H1 (cell line): ENCODE measurements around the gene FAM186B.

Source experiments
- ASH2L ChIP-seq: fragments of 200-600, 300-600 bp; sonication (generic); IDR thresholded peaks from one replicate; pipeline ENCODE4 v1.7.1; 2017; ENCODE audit warnings: low read length
- CBX5 ChIP-seq: fragments of 300-800, 300-1000 bp; sonication (generic); IDR thresholded peaks from 2 replicates; pipeline ENCODE4 v1.7.1; 2016; ENCODE audit warnings: antibody characterized with exemption, low read length, low read depth
- CEBPB ChIP-seq: IDR thresholded peaks from 2 replicates; pipeline ENCODE4 v1.6.1; 2012; ENCODE audit warnings: low read depth, low read length
- EP300 ChIP-seq, 2 experiments: IDR thresholded peaks; 1 replicate in 1 of 2; 2 replicates in 1 of 2; pipeline ENCODE4 v1.6.1; 2011 to 2012; ENCODE audit warnings: low read depth in 2 of 2, low read length in 2 of 2, mild to moderate bottlenecking in 2 of 2, borderline replicate concordance in 1 of 2, inconsistent platforms in 1 of 2, moderate library complexity in 1 of 2
- EZH2 ChIP-seq: fragments of 200-600 bp; sonication (generic); IDR thresholded peaks from 2 replicates; pipeline ENCODE4 v1.7.1; 2012; ENCODE audit warnings: low read depth, mild to moderate bottlenecking, moderate library complexity, low read length, inconsistent platforms; ENCODE audit not compliant: severe bottlenecking
- JUN ChIP-seq: IDR thresholded peaks from 2 replicates; pipeline ENCODE4 v1.6.1; 2011; ENCODE audit warnings: low read depth, mild to moderate bottlenecking, improper control_type of control experiment, low read length
- MAFK ChIP-seq: IDR thresholded peaks from 2 replicates; pipeline ENCODE4 v1.6.1; 2012; ENCODE audit warnings: low read depth, mild to moderate bottlenecking, improper control_type of control experiment, low read length
- POLR2A ChIP-seq, 2 experiments: IDR thresholded peaks; 1 replicate in 1 of 2; 2 replicates in 1 of 2; pipeline ENCODE4 v1.6.1; 2011; ENCODE audit warnings: low read depth in 2 of 2, low read length in 2 of 2, mild to moderate bottlenecking in 2 of 2; ENCODE audit errors: control extremely low read depth in 1 of 2
- POLR2AphosphoS5 ChIP-seq: IDR thresholded peaks from 2 replicates; pipeline ENCODE4 v1.6.1; 2011; ENCODE audit warnings: low read depth, low read length
- RAD21 ChIP-seq, 2 experiments: IDR thresholded peaks in 1 of 2; conservative IDR thresholded peaks in 1 of 2; 2 replicates each; pipeline ENCODE4 v1.6.1; 2011; ENCODE audit warnings: low read depth in 2 of 2, low read length in 2 of 2, improper control_type of control experiment in 1 of 2, inconsistent platforms in 1 of 2, mild to moderate bottlenecking in 1 of 2, moderate library complexity in 1 of 2
- RFX5 ChIP-seq: IDR thresholded peaks from 2 replicates; pipeline ENCODE4 v1.6.1; 2011; ENCODE audit warnings: low read depth, low read length, improper control_type of control experiment, borderline replicate concordance
- ZNF274 ChIP-seq: IDR thresholded peaks from 2 replicates; pipeline ENCODE4 v1.7.0; 2012; ENCODE audit warnings: low read length, borderline replicate concordance; ENCODE audit errors: extremely low read depth
- TF ChIP-seq, protein P1 (sequence below), 3 experiments: IDR thresholded peaks; 1 replicate in 2 of 3; 2 replicates in 1 of 3; pipeline versions ENCODE4 v1.5.1 to v1.6.1; 2011; ENCODE audit warnings: low read length in 3 of 3, mild to moderate bottlenecking in 3 of 3, inconsistent platforms in 2 of 3, low read depth in 1 of 3, moderate library complexity in 1 of 3; ENCODE audit not compliant: insufficient read depth in 1 of 3; ENCODE audit errors: control extremely low read depth in 1 of 3

DNA sequence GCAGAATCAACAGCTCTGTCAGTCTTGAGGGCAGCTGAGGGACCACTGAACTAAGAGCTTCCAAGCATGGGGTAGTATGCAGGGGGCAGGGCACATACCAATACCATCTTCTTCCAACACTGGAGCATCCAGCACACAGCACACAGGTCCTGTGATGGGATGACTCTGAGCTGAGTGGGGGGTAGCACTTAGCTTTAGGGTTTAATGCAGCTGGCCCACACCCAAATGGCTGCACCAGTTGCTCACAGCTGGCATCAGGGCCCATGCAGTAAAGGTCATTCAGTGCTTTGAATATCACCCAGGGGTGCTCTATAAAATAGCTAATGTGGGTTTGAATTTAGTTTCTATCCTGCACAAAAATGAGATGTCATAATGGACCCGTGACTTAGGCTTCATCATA lies 1.7 kb downstream of the FAM186B start:
- TF ChIP-seq POLR2A (IDR thresholded peaks at IDR 0.05; ENCODE audit: control extremely low read depth in 1 of 2, low read depth in 2 of 2, low read length in 2 of 2) (no peak), CBX5 (no peak), POLR2AphosphoS5 (no peak), JUN (no peak), EP300 (IDR thresholded peaks at IDR 0.05; ENCODE audit: borderline replicate concordance in 1 of 2, low read depth in 2 of 2, low read length in 2 of 2) (no peak), ZNF274 (no peak), RAD21 (IDR thresholded peaks at IDR 0.05 in 1 of 2, conservative IDR thresholded peaks at IDR 0.05 in 1 of 2; ENCODE audit: low read depth in 2 of 2, low read length in 2 of 2) (no peak), RFX5 (no peak), MAFK (no peak), CEBPB (no peak), EZH2 (no peak), ASH2L (no peak)
- TF ChIP-seq, protein P1, sequence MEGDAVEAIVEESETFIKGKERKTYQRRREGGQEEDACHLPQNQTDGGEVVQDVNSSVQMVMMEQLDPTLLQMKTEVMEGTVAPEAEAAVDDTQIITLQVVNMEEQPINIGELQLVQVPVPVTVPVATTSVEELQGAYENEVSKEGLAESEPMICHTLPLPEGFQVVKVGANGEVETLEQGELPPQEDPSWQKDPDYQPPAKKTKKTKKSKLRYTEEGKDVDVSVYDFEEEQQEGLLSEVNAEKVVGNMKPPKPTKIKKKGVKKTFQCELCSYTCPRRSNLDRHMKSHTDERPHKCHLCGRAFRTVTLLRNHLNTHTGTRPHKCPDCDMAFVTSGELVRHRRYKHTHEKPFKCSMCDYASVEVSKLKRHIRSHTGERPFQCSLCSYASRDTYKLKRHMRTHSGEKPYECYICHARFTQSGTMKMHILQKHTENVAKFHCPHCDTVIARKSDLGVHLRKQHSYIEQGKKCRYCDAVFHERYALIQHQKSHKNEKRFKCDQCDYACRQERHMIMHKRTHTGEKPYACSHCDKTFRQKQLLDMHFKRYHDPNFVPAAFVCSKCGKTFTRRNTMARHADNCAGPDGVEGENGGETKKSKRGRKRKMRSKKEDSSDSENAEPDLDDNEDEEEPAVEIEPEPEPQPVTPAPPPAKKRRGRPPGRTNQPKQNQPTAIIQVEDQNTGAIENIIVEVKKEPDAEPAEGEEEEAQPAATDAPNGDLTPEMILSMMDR (IDR thresholded peaks at IDR 0.05; ENCODE audit: control extremely low read depth in 1 of 3, insufficient read depth in 1 of 3, low read depth in 1 of 3, low read length in 3 of 3) = no peak
